GM21515 (cell line): ENCODE measurements around the gene HHAT.
"Not testable (repeated sequence)": the region's sequence is repeated elsewhere in the genome, so short reads cannot be mapped to it uniquely, and the experiment has no call there.

Experiments
- ATAC-seq: cut with Tn5 transposase; IDR thresholded peaks from one replicate; pipeline ENCODE4 v1.9.1; 2021; ENCODE audit not compliant: unreplicated experiment

Gene HHAT

GRCh38 chr1:210633140-210633539 is 304.4 kb downstream of the HHAT start:
- ATAC-seq: no peak

- no peak for ATAC-seq
Measured at GRCh38 chr1:210633636-210634035, 304.9 kb downstream of the HHAT start.

- ATAC-seq: no peak
Measured at GRCh38 chr1:210635108-210635507, 306.4 kb downstream of the HHAT start.

GRCh38 chr1:210641582-210641981 is 312.9 kb downstream of the HHAT start:
- ATAC-seq: no peak

GRCh38 chr1:210645582-210646257 is 317.0 kb downstream of the HHAT start:
- no peak for ATAC-seq

- no peak for ATAC-seq
Measured at GRCh38 chr1:210646258-210646616, 317.5 kb downstream of the HHAT start.

- no peak for ATAC-seq
Measured at GRCh38 chr1:210647406-210648333, 319.0 kb downstream of the HHAT start.

GRCh38 chr1:210648588-210649269 is 320.0 kb downstream of the HHAT start:
- no peak for ATAC-seq

GRCh38 chr1:210650403-210650802 is 321.7 kb downstream of the HHAT start:
- no peak for ATAC-seq

- no peak for ATAC-seq
Measured at GRCh38 chr1:210652329-210652954, 323.7 kb downstream of the HHAT start.

GRCh38 chr1:210653771-210654170 is 325.1 kb downstream of the HHAT start:
- ATAC-seq: no peak

- ATAC-seq: no peak
Measured at GRCh38 chr1:210654176-210654981, 325.7 kb downstream of the HHAT start.

- no peak for ATAC-seq
Measured at GRCh38 chr1:210655511-210655910, 326.8 kb downstream of the HHAT start.

GRCh38 chr1:210657806-210658205 is 329.1 kb downstream of the HHAT start:
- no peak for ATAC-seq

GRCh38 chr1:210661520-210661919 is 332.8 kb downstream of the HHAT start:
- ATAC-seq: not testable (repeated sequence)

- ATAC-seq: no peak
Measured at GRCh38 chr1:210662291-210663050, 333.8 kb downstream of the HHAT start.

GRCh38 chr1:210663730-210664573 is 335.2 kb downstream of the HHAT start:
- no peak for ATAC-seq

GRCh38 chr1:210669951-210670350 is 341.2 kb downstream of the HHAT start:
- ATAC-seq: no peak

GRCh38 chr1:210674151-210674550 is 345.4 kb downstream of the HHAT start:
- ATAC-seq: no peak
